Cardiac muscle cell (in vitro differentiated cells and primary cell): Measurements from ENCODE around the gene MUC15. TPM values are rescaled to one million over a fixed set of nuclear protein-coding genes. Genes with fewer than 3 reads are reported as not detected.

Experiments
- DNase-seq, 2 donors: peaks; one replicate each; pipeline versions ENCODE4 v3.0.0 to v3.0.0-alpha.2; 2010 to 2017; ENCODE audit warnings: low read depth in 1 of 2, low spot score in 1 of 2
- H3K27ac ChIP-seq: fragments of 200-600 bp; sonication (generic); 2 replicates; pipeline ENCODE4 v1.5.1; 2016
- H3K27me3 ChIP-seq: fragments of 200-600 bp; sonication (generic); 2 replicates; pipeline ENCODE4 v1.6.0; 2016; ENCODE audit warnings: control low read depth
- H3K36me3 ChIP-seq: fragments of 200-600 bp; sonication (generic); 2 replicates; pipeline ENCODE4 v1.5.1; 2016; ENCODE audit warnings: control low read depth
- H3K4me1 ChIP-seq: fragments of 200-600 bp; sonication (generic); 2 replicates; pipeline ENCODE4 v1.8.1; 2017; ENCODE audit warnings: low read depth, mild to moderate bottlenecking, mixed run types
- H3K4me3 ChIP-seq: fragments of 200-600 bp; sonication (generic); 2 replicates; pipeline ENCODE4 v1.5.1; 2016; ENCODE audit warnings: mild to moderate bottlenecking
- H3K9me3 ChIP-seq: fragments of 200-600 bp; sonication (generic); 2 replicates; pipeline ENCODE4 v1.5.1; 2017; ENCODE audit warnings: low read depth, mild to moderate bottlenecking, control low read depth
- polyA plus RNA-seq: library from polyadenylated mRNA; unstranded; fragments of >200 nt; fragmentation: Nextera tagmentation; extraction: Ambion mirVana; gene quantifications from 2 replicates; pipeline ENCODE4 v1.2.1, GENCODE V29; 2016
- total RNA-seq: library from RNA; depleted of rRNA; stranded (reverse); fragments of >200 nt; gene quantifications from 2 replicates; pipeline ENCODE4 v1.2.3, GENCODE V29; 2016
- TF ChIP-seq, protein P1 (sequence below): IDR thresholded peaks from 2 replicates; pipeline ENCODE4 v1.5.1; 2012; ENCODE audit warnings: low read depth, mild to moderate bottlenecking, low read length

The MUC15 gene
- total and polyA plus RNA-seq, 2 experiments from 2014 or later, result not detected

DNA sequence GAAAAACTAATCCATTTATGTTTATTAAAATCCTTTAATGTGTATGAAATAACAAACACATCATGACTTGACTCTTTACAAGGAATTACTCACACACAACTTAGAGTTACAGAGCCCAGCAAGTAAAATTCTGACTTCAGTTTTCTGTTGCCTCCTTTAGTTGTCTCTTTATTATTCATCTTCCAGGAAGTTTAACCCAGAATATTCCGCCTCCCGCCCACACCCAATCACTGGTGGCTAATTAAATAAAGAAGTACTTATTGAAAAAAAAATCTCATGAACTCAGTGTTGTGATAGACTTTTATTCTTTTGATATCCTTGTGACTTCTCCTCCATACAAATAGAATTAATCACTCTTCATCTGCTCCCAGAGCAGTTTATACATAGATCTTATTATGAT is 61.9 kb downstream of the MUC15 start:
- no peaks in the 10 kb centered on the region for H3K36me3 ChIP-seq
- TF ChIP-seq, protein P1, sequence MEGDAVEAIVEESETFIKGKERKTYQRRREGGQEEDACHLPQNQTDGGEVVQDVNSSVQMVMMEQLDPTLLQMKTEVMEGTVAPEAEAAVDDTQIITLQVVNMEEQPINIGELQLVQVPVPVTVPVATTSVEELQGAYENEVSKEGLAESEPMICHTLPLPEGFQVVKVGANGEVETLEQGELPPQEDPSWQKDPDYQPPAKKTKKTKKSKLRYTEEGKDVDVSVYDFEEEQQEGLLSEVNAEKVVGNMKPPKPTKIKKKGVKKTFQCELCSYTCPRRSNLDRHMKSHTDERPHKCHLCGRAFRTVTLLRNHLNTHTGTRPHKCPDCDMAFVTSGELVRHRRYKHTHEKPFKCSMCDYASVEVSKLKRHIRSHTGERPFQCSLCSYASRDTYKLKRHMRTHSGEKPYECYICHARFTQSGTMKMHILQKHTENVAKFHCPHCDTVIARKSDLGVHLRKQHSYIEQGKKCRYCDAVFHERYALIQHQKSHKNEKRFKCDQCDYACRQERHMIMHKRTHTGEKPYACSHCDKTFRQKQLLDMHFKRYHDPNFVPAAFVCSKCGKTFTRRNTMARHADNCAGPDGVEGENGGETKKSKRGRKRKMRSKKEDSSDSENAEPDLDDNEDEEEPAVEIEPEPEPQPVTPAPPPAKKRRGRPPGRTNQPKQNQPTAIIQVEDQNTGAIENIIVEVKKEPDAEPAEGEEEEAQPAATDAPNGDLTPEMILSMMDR, result no peak
- no peak for DNase-seq
- no peak overlapping the region for H3K4me3 ChIP-seq
- no peak overlapping the region for H3K27ac ChIP-seq
- no peaks in the 10 kb centered on the region for H3K27me3 ChIP-seq
- H3K9me3 ChIP-seq, result no peaks in the 10 kb centered on the region
- no peaks in the 10 kb centered on the region for H3K4me1 ChIP-seq

Other genes with a start within 250 kb of the MUC15 start
- not detected in 2 replicates for gene ANO3, start 240.1 kb downstream of the MUC15 start, total RNA-seq
- gene ANO3, start 240.1 kb downstream of the MUC15 start, polyA plus RNA-seq, result not detected in 2 replicates
- 0.07 and 0.33 TPM in 2 replicates for gene SLC5A12, start 149.8 kb upstream of the MUC15 start, total RNA-seq
- gene SLC5A12, start 149.8 kb upstream of the MUC15 start, polyA plus RNA-seq, result 0.18 and 1.0 TPM in 2 replicates